GM12878 (cell line): Measurements from ENCODE around the gene ATP1B2. TPM values are rescaled to one million over a fixed set of nuclear protein-coding genes. Genes with fewer than 3 reads are reported as not detected.

Source experiments
- BACH1 ChIP-seq: fragments of 450-650 bp; IDR thresholded peaks from 2 replicates; pipeline ENCODE4 v1.6.1; 2017; ENCODE audit warnings: mild to moderate bottlenecking, borderline replicate concordance
- BMI1 ChIP-seq: fragments of 450-650 bp; IDR thresholded peaks from 2 replicates; pipeline ENCODE4 v1.6.1; 2016; ENCODE audit warnings: mild to moderate bottlenecking, moderate library complexity, borderline replicate concordance
- CBX5 ChIP-seq: sonication (generic); IDR thresholded peaks from 2 replicates; pipeline ENCODE4 v1.6.1; 2016; ENCODE audit warnings: low read depth, moderate library complexity, mild to moderate bottlenecking, inconsistent platforms
- CEBPZ ChIP-seq: fragments of 150-350 bp; IDR thresholded peaks from 2 replicates; pipeline ENCODE4 v1.6.1; 2016; ENCODE audit warnings: low read depth, low read length
- CHD2 ChIP-seq: IDR thresholded peaks from 2 replicates; pipeline ENCODE4 v1.6.1; 2011; ENCODE audit warnings: low read depth, low read length, improper control_type of control experiment, borderline replicate concordance
- EED ChIP-seq: sonication (generic); IDR thresholded peaks from 2 replicates; pipeline ENCODE4 v1.6.1; 2016; ENCODE audit warnings: antibody characterized with exemption, low read depth
- FOXM1 ChIP-seq: IDR thresholded peaks from 2 replicates; pipeline ENCODE4 v1.6.1; 2012; ENCODE audit warnings: low read depth, mild to moderate bottlenecking, inconsistent platforms, low read length, moderate library complexity
- HDGF ChIP-seq: fragments of 450-650 bp; IDR thresholded peaks from 2 replicates; pipeline ENCODE4 v1.6.1; 2016; ENCODE audit warnings: antibody characterized with exemption
- KAT2A ChIP-seq: conservative IDR thresholded peaks from 2 replicates; pipeline ENCODE4 v1.6.1; 2011; ENCODE audit warnings: low read depth, low read length; ENCODE audit not compliant: control insufficient read depth
- NBN ChIP-seq: fragments of 450-650 bp; IDR thresholded peaks from 2 replicates; pipeline ENCODE4 v1.6.1; 2016
- NFYB ChIP-seq: IDR thresholded peaks from 2 replicates; pipeline ENCODE4 v1.6.1; 2011; ENCODE audit warnings: low read depth, mild to moderate bottlenecking, low read length, improper control_type of control experiment, moderate library complexity; ENCODE audit not compliant: insufficient read depth
- POLR2AphosphoS5 ChIP-seq: IDR thresholded peaks from 2 replicates; pipeline ENCODE4 v1.6.1; 2011; ENCODE audit warnings: mild to moderate bottlenecking, low read length, inconsistent platforms
- RELB ChIP-seq: fragments of 450-650 bp; IDR thresholded peaks from 2 replicates; pipeline ENCODE4 v1.6.1; 2017; ENCODE audit warnings: low read depth, mild to moderate bottlenecking, moderate library complexity
- TARDBP ChIP-seq: IDR thresholded peaks from 2 replicates; pipeline ENCODE4 v1.6.1; 2016; ENCODE audit warnings: borderline replicate concordance
- ZBTB33 ChIP-seq: fragments of 450-650 bp; IDR thresholded peaks from 2 replicates; pipeline ENCODE4 v1.6.1; 2017; ENCODE audit warnings: mild to moderate bottlenecking
- ZNF24 ChIP-seq: fragments of 450-650 bp; IDR thresholded peaks from 2 replicates; pipeline ENCODE4 v1.6.1; 2017; ENCODE audit warnings: antibody characterized with exemption, mild to moderate bottlenecking
- ZNF274 ChIP-seq: IDR thresholded peaks from one replicate; pipeline ENCODE4 v1.8.0; 2011; ENCODE audit not compliant: insufficient read length, insufficient read depth
- ZNF687 ChIP-seq: fragments of 450-650 bp; IDR thresholded peaks from 2 replicates; pipeline ENCODE4 v1.6.1; 2017; ENCODE audit warnings: mild to moderate bottlenecking, moderate library complexity
- ZSCAN29 ChIP-seq: fragments of 450-650 bp; IDR thresholded peaks from 2 replicates; pipeline ENCODE4 v1.6.1; 2017; ENCODE audit warnings: mild to moderate bottlenecking, moderate library complexity
- polyA plus RNA-seq, 11 experiments: library from polyadenylated mRNA; depleted of rRNA in 4 of 11; unstranded in 6 of 11; stranded (reverse) in 5 of 11; fragments of >200 nt; fragmentation: Nextera tagmentation in 4 of 11; fragmentation: Illumina TruSeq in 1 of 11; extraction: Ambion mirVana in 4 of 11; extraction: Trizol in 1 of 11; gene quantifications; 1 replicate in 1 of 11; 2 replicates in 10 of 11; pipeline versions ENCODE4 v1.2.1 to v1.2.3, GENCODE V29; 2011 to 2016; ENCODE audit warnings: inconsistent platforms in 2 of 11, missing spikeins in 2 of 11, low read depth in 1 of 11
- total RNA-seq, 4 experiments: library from RNA; depleted of rRNA in 3 of 4; stranded (reverse); fragments of >200 nt in 3 of 4; fragmentation: Illumina TruSeq in 1 of 4; extraction: Trizol in 1 of 4; gene quantifications; 2 replicates each; pipeline versions ENCODE4 v1.2.1 to v1.2.3, GENCODE V29; 2013 to 2021

ATP1B2 gene
- total and polyA plus RNA-seq, 10 of the 15 experiments (the other 5 are each of a cell fraction or from before 2014, with no cell fraction given) = 0.03 to 0.29 (median 0.15) TPM; not detected in 3

GRCh38 chr17:7627250-7628121 is 23.2 kb upstream of the ATP1B2 start, which contains the start of gene SAT2 (continued):
- no peak for TF ChIP-seq ZBTB33
- TF ChIP-seq TARDBP = no peak
- TF ChIP-seq CEBPZ = no peak
- TF ChIP-seq HDGF = peak; percentile 18; the same call in 1 of the 2 replicates
- TF ChIP-seq CHD2 = no peak
- peak; percentile 21; the same call in 1 of the 2 replicates for TF ChIP-seq RELB
- peak; percentile 73 for TF ChIP-seq POLR2AphosphoS5
- TF ChIP-seq EED = 0 out of 2 replicates have a peak, but pooled peaks have one; percentile 22
- no peak for TF ChIP-seq BMI1
- peak; percentile 57; the same call in 1 of the 2 replicates for TF ChIP-seq NFYB
- TF ChIP-seq ZNF274 = no peak
- no peak for TF ChIP-seq ZSCAN29
- TF ChIP-seq CBX5 = no peak
- TF ChIP-seq NBN = no peak
- 0 out of 2 replicates have a peak, but pooled peaks have one; percentile 56 for TF ChIP-seq BACH1
- TF ChIP-seq ZNF24 = no peak
- no peak for TF ChIP-seq FOXM1
- TF ChIP-seq ZNF687 = 0 out of 2 replicates have a peak, but pooled peaks have one; percentile 39
- no peak for TF ChIP-seq KAT2A
